Spleen (tissue), 7 donors: ENCODE results near the gene PGBD5.

Experiments
- CTCF ChIP-seq, 11 experiments: fragments of 200-600 bp in 7 of 11; fragments of 450-650 bp in 4 of 11; sonication (generic) in 4 of 11; IDR thresholded peaks in 8 of 11; conservative IDR thresholded peaks in 3 of 11; 1 replicate in 7 of 11; 2 replicates in 4 of 11; pipeline versions ENCODE4 v1.4.0 to v1.8.0; 2016 to 2021; ENCODE audit warnings: antibody characterized with exemption in 11 of 11, inconsistent platforms in 4 of 11, mild to moderate bottlenecking in 1 of 11
- POLR2A ChIP-seq, 3 donors: fragments of 450-650 bp; IDR thresholded peaks; one replicate each; pipeline ENCODE4 v1.5.1; 2017; ENCODE audit warnings: antibody characterized with exemption in 3 of 3, mild to moderate bottlenecking in 1 of 3
- donor health status: DM: no; HTN: no; CAD: no; lungs with moderate emphysema.
- donor health status: DM: no; HTN: no; CAD: no.
- donor health status: DM: no; HTN: no; CAD: no.

GRCh38 chr1:230469271-230469670 lies 43.1 kb upstream of the PGBD5 start:
- TF ChIP-seq CTCF (IDR thresholded peaks at IDR 0.05 in 8 of 11, conservative IDR thresholded peaks at IDR 0.05 in 3 of 11) (no peak), POLR2A (IDR thresholded peaks at IDR 0.05) (no peak)
